Mononuclear cell (primary cell): ENCODE data around the gene MAP3K5. TPM values are rescaled to one million over a fixed set of nuclear protein-coding genes. Genes with fewer than 3 reads are reported as not detected.
"Not testable (repeated sequence)": the region's sequence is repeated elsewhere in the genome, so short reads cannot be mapped to it uniquely, and the experiment has no call there.

Experiments used
- H3K27me3 ChIP-seq: 2 replicates; pipeline ENCODE4 v1.6.0; 2011; ENCODE audit warnings: low read length, control low read depth; ENCODE audit not compliant: insufficient read depth
- H3K4me1 ChIP-seq: 2 replicates; pipeline ENCODE4 v1.5.1; 2011; ENCODE audit warnings: mild to moderate bottlenecking, low read length, control low read depth; ENCODE audit not compliant: insufficient read depth
- H3K4me3 ChIP-seq: 2 replicates; pipeline ENCODE4 v1.5.1; 2011; ENCODE audit warnings: mild to moderate bottlenecking, low read length, moderate library complexity
- H3K9me3 ChIP-seq: 2 replicates; pipeline ENCODE4 v1.5.1; 2011; ENCODE audit warnings: low read depth, mild to moderate bottlenecking, control low read depth, low read length
- total RNA-seq: library from RNA; depleted of rRNA; stranded (reverse); fragments of >200 nt; gene quantifications from one replicate; pipeline ENCODE4 v1.2.3, GENCODE V29; 2012

Gene MAP3K5
- total RNA-seq, 1 donor = 27.8 TPM

DNA sequence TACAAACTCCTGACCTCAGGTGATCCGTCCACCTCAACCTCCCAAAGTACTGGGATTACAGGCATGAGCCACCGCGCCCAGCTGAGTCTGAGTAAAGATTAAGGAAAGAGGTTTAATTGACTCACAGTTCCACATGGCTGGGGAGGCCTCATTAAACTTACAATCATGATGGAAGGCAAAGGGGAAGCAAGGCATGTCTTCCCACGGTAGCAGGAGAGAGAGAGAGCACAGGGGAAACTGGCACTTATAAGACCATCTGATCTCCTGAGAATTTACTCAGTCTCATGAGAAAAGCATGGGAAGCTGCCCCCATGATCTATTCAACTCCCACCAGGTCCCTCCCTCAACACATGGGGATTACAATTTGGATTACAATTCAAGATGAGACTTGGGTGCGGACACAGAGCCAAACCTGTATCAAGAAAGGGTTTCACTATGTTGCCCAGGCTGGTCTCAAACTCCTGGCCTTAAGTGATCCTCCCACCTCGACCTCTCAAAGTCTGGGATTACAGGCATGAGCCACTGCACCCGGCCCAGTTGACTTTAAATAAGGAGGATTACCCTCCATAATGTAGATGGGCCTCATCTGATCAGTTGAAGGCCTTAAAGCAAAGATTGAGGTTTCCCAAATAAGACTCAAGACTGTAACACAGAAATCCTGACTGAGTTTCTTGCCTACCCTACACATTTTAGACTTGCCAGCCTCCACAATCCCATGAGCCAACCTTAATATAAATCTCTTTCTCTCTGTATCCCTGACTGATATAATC lies 17.0 kb upstream of the MAP3K5 start:
- Histone ChIP-seq H3K4me3 (no peak overlapping the region), H3K27me3 (no peaks in the 10 kb centered on the region), H3K9me3 (no peaks in the 10 kb centered on the region), H3K4me1 (no peaks in the 10 kb centered on the region)

DNA sequence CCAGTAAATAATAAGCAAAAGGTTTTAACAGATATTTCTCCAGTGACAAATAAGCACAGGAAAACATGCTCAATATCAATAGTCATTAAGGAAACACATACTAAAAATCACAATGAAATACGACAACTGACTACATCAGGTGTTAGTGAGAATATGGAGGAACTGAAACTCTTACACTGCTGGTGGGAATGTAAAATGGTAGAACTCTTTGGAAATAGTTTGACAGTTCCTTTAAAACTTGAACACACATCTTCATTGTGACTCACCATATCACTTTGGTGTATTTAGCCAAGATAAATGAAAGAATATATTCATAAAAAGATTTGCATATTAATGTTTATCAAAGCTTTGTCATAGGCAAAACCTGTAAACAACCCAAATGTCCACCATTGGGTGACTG lies 11.3 kb upstream of the MAP3K5 start:
- H3K9me3 ChIP-seq = peaks cover 4% of the 10 kb centered on the region
- no peak overlapping the region for H3K4me3 ChIP-seq
- peaks cover 3% of the 10 kb centered on the region for H3K27me3 ChIP-seq
- no peaks in the 10 kb centered on the region for H3K4me1 ChIP-seq

DNA sequence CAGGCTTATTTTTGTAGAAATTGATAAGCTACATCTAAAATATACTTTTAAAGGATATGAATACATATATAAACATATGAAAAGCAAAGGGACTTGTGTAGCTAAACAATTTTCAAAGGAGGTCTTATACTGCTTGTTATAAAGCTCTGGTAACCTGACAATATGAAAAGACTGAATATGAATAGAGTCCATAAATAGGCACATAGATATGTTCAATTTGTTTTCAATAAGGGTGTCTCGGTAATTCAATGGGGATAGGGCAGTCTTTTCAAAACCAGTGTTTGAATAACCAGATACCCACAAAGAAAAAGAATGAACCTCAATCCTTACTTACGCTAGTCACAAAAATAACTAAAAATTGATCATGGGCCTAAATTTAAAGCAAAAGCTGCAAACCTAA lies 9.3 kb upstream of the MAP3K5 start:
- H3K27me3 ChIP-seq = peaks cover 3% of the 10 kb centered on the region
- H3K9me3 ChIP-seq = peaks cover 4% of the 10 kb centered on the region
- H3K4me1 ChIP-seq = no peaks in the 10 kb centered on the region
- H3K4me3 ChIP-seq = no peak overlapping the region

DNA sequence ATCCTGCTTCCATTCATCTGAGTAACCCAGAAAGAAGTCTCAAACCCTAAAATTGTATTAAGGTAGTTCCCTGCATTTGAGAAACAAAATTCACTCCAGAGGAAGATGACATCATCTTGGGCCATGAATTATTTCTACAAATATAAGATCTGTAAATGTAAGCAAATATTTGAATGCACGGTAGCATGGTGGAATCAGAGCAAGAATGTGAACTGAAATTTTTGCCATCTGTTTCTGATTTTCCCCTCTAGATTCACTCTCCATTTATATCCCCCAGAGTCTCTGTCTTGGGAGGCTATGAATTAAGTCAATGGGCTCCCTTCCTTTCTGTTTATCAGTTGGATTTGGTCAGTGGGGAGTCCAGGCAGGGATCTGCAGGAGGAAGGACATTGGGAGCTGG lies 5.8 kb upstream of the MAP3K5 start:
- peaks cover 3% of the 10 kb centered on the region for H3K27me3 ChIP-seq
- peaks cover 6% of the 10 kb centered on the region for H3K4me1 ChIP-seq
- H3K9me3 ChIP-seq = no peaks in the 10 kb centered on the region
- no peak overlapping the region for H3K4me3 ChIP-seq

DNA sequence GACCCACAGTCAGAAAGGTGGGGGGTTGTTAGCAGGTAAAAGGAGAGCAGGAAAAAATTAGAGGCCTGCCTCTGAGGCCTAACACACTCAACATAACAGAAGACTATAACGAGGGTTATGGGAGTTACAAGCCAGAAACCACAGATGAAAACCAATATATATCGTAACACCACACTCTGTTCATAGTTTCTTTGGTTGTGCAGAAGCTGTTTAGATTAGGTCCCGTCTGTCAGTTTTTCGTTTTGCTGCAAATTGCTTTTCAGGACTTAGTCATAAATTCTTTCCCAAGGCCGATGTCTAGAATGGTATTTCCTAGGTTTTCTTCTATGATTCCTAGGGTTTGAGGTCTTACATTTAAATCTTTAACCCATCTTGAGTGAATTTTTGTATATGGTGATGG lies 3.7 kb upstream of the MAP3K5 start:
- Histone ChIP-seq H3K9me3 (no peaks in the 10 kb centered on the region), H3K4me1 (peaks cover 8% of the 10 kb centered on the region), H3K4me3 (no peak overlapping the region), H3K27me3 (peaks cover 3% of the 10 kb centered on the region)

DNA sequence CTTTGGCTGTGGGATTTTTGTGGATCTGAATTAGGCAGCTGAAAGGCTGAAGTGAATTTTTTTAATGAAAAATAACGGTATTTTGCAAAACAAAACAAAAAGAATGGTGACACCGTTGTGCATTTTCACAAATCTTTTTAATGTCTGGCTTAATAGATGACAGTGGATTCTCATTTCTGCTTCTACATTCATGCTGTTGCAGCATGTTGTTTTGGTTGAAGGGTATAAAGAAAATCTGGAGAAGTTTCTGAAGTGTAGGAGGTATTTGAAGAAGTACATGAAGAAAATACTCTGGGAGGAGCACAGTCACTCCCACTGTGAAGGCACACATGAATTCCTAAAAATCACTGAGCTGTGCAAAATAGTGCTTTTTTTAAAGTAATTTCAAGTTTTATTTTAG lies 3.1 kb upstream of the MAP3K5 start:
- H3K4me1 ChIP-seq = peaks cover 8% of the 10 kb centered on the region

DNA sequence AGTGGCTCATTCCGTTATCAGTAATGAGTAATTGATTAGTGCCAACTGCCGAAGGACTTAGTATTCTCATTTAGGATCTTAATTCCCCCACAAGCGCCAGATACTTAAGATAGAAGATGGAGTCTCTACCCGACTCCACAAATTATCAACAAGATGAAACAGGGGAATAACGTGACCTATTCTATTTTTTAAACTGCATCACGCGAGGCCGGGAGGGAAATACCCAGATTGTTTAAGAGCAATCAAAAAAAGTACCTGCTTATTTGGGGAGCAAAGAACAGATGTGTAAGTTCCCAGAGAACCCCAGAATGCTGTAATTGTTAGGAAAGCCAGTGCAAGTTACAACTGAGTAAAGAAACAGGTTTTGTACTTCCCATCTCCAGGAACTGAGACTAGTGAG lies 1.1 kb upstream of the MAP3K5 start:
- Histone ChIP-seq H3K4me3 (peak overlapping the region; percentile 90), H3K4me1 (peaks cover 26% of the 10 kb centered on the region), H3K9me3 (no peaks in the 10 kb centered on the region), H3K27me3 (no peaks in the 10 kb centered on the region)

More for the DNA sequence above, 3.1 kb upstream of the MAP3K5 start:
- H3K4me3 ChIP-seq = no peak overlapping the region
- no peaks in the 10 kb centered on the region for H3K9me3 ChIP-seq
- no peaks in the 10 kb centered on the region for H3K27me3 ChIP-seq

DNA sequence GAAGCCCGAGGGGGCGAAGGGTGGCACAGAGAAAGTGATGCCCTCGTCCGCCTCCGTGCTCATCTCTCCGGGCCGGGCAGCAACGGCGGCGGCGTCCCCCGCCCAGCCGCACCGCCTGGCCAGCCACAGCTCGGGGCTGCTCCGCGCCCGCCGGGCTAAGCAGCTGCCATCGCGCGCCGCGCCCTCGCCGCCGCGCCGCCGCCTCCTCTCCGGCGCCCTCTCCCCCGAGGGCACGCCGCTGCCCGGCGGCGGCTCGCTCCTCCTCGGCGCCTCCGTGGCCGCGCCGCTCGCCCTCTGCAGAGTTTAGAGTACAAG lies 225 bp downstream of the MAP3K5 start:
- no peaks in the 10 kb centered on the region for H3K27me3 ChIP-seq
- H3K9me3 ChIP-seq = no peaks in the 10 kb centered on the region
- peak overlapping the region; percentile 90 for H3K4me3 ChIP-seq
- H3K4me1 ChIP-seq = peaks cover 39% of the 10 kb centered on the region

DNA sequence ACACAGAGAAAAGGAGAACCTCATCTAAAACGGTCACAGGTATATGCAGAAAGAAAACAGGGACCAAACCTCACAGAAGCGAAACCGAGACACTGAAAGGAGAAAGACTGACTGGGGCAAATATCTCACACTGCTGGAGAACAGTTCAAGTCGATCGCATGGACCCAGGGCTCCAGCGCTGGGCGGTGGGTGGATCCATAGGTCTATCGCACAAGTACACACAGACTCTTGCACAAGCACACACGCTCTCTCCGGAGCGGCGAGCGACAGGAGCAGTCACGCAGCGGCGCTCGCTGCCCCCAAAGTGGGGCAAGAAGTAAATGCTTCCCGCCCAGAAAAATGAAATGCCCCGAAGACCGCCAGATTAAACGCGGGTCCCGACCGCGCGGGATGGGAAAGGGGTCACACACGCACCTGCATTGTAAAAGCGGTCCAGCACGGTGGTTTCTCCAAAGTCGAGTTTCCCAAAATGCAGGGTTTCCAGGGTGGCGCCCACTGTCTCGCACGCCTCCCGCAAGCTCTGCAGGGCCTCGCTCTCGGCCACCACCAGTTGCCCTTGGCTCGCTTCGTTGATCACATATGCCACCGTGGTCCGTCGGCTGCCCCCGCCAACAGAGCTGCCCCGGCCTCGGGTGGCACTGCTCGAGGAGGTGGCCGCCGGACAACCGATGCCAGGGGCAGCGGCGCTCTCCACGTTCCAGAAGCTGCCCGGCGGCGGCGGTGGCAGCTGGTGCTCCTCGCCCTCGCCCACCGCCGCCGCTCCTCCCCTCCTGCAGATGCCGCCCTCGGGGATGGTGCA lies 782 bp downstream of the MAP3K5 start:
- Histone ChIP-seq H3K4me1 (peaks cover 45% of the 10 kb centered on the region), H3K27me3 (no peaks in the 10 kb centered on the region), H3K9me3 (no peaks in the 10 kb centered on the region), H3K4me3 (peak overlapping the region; percentile 90)

DNA sequence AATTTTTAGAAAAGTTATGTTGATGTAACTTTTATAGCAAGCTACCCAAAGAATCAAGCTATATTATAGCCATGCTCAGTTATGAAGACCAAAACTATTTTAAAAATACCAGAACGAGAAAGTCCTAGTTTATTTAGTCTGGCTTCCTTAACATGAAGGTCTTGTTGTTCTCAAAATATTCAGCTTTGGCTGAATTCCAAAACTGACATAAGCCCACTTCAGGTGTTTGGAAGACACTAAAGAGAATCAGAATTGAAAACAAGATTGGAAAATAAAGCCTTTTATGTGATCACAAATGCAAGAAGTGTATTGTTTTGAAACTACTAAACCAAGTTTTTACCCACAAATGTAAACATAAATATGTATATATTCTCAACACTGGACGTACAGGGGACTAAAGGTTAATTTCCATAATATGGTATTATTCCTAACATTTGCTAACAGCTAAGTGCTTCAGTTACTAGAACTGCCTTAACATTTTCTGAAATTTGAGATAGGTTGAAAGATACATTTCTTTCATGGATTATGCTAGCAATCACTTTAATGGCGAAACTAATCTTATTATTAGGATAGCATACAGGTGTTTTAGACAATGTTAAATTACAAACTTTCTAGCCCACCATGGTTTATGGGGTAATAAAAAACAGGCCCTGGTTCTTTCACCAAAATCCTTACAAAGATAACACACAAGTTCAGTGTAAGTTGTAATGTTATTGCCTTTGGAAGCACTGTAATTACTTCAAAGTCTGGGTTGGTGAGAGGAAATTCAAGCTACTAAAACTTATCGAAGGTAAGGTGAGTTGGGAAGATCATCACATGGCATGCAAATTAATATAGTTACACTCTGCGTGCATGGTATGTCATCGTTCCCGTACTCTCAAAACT lies 1.6 kb downstream of the MAP3K5 start:
- peaks cover 53% of the 10 kb centered on the region for H3K4me1 ChIP-seq
- no peaks in the 10 kb centered on the region for H3K9me3 ChIP-seq
- peak overlapping the region; percentile 90 for H3K4me3 ChIP-seq
- no peaks in the 10 kb centered on the region for H3K27me3 ChIP-seq

DNA sequence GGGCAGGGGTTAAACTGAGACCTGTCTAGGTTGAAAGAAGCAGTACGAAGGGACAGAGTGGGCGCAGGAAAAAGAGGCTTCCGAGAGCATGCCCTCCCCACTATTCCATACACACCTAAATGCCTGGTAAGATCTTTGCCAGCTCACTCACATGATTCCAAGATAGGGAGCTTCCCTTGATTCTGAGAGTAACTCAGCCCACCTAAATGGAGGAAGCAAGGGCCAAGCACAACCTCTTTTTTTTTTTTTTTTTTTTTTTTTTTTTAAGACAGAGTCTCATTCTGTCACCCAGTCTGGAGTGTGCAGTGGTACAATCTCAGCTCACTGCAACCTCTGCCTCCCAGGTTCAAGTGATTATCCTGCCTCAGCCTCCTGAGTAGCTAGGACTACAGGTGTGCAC lies 2.8 kb downstream of the MAP3K5 start:
- not testable (repeated sequence) for H3K4me3 ChIP-seq, H3K9me3 ChIP-seq, H3K27me3 ChIP-seq
- H3K4me1 ChIP-seq = peaks cover 65% of the 10 kb centered on the region

DNA sequence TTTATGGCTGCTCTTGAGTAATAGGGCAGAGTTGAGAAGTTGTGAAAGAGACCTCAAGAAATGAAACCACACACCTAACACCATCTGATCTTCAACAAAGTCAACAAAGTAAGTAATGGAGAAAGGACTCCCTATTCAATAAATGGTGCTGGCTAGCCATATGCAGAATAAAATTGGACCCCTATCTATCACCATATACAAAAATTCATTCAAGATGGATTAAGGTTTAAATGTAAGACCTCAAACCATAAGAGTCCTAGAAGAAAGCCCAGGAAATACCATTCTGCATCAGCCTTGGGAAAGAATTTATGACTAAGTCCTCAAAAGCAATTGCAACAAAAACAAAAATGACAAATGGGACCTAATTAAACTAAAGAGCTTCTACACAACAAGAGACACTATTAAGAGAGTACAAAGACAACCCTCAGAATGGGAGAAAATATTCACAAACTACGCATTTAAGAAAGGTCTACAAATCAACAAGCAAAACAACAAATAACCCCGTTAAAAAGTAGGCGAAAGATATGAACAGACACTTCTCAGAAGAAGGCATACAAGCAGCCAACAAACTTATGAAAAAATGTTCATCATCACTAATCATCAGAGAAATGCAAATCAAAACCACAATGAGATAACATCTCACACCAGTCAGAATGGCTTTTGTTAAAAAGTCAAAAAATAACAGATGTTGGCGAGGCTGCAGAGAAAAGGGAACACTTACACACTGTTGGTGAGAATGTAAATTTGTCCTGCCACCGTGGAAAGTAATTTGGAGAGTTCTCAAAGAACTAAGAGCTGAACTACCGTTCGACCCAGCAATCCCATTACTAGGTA lies 4.0 kb downstream of the MAP3K5 start:
- no peaks in the 10 kb centered on the region for H3K27me3 ChIP-seq
- H3K4me3 ChIP-seq = no peak overlapping the region

DNA sequence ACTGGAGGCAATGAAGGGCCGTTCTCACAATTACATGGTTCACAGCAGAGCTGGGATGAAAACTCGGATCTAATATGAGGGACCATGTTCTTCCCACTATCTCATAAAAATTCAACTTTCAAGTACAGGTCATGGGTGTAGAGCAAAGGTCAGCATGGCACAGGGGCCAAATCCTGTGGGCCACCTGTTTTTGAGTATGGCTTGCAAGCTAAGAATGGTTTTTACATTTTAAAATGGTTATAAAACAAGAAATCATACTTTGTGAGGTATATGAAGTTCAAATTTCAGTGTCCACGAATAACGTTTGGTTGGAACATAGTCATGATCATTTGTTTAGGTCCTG lies 4.6 kb downstream of the MAP3K5 start:
- Histone ChIP-seq H3K4me3 (no peak overlapping the region), H3K4me1 (peaks cover 75% of the 10 kb centered on the region), H3K27me3 (no peaks in the 10 kb centered on the region), H3K9me3 (no peaks in the 10 kb centered on the region)

More for the DNA sequence above, 4.0 kb downstream of the MAP3K5 start:
- peaks cover 73% of the 10 kb centered on the region for H3K4me1 ChIP-seq
- H3K9me3 ChIP-seq = no peaks in the 10 kb centered on the region

DNA sequence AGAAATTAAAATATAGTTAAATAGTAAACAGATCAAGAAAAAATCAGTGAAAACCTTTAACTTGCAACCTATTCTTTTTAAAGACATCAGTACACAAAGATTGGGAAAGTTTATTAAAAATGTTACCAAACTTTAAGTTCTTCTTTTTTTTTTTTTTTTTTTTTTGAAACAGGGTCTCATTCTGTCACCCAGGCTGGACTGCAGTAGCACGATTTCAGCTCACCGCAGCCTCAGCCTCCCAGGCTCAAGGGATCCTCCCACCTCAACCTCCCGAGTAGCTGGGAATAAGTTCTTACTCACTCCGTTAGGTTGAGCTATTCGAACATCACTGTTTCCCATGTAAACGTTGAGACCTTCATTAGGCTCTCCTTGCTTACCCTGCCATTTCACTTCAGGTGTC lies 5.6 kb downstream of the MAP3K5 start:
- no peak overlapping the region for H3K4me3 ChIP-seq
- H3K9me3 ChIP-seq = no peaks in the 10 kb centered on the region
- no peaks in the 10 kb centered on the region for H3K27me3 ChIP-seq
- peaks cover 83% of the 10 kb centered on the region for H3K4me1 ChIP-seq
